SK-N-SH (cell line): ENCODE results near the gene ANXA7. TPM values are rescaled to one million over a fixed set of nuclear protein-coding genes. Genes with fewer than 3 reads are reported as not detected.

Source experiments
- CTCF ChIA-PET: fragments of 300-600, 350-600 bp; formaldehyde crosslinking; extraction: SDS; loops from one replicate; lab custom pipeline; 2021; lab: Yijun Ruan, JAX
- POLR2A ChIA-PET: fragments of 350-600 bp; sonication (Branson Sonifier 250); formaldehyde crosslinking; extraction: SDS; loops from one replicate; lab custom pipeline; 2020; ENCODE audit warnings: antibody characterized with exemption, inconsistent platforms; lab: Yijun Ruan, JAX
- DNase-seq: peaks from one replicate; pipeline ENCODE4 v3.0.0; 2012
- H2AFZ ChIP-seq: fragments of 200-600 bp; sonication (generic); 2 replicates; pipeline ENCODE4 v1.8.1; 2016; ENCODE audit warnings: antibody characterized with exemption, mild to moderate bottlenecking, low read depth
- H3F3A ChIP-seq: fragments of 200-600 bp; sonication (generic); replicated peaks from 2 replicates; pipeline ENCODE3; 2016; ENCODE audit warnings: antibody characterized with exemption, mild to moderate bottlenecking; ENCODE audit not compliant: insufficient read depth
- H3K27ac ChIP-seq, 2 experiments: fragments of 200-500 bp in 1 of 2; fragments of 200-600 bp in 1 of 2; sonication (Bioruptor generic) in 1 of 2; sonication (generic), shearing (Covaris generic) in 1 of 2; 2 replicates each; pipeline versions ENCODE4 v1.5.1 to v1.6.1; 2014 to 2016; ENCODE audit warnings: low read depth in 2 of 2, inconsistent platforms in 1 of 2, low read length in 1 of 2, mild to moderate bottlenecking in 1 of 2, mixed read lengths in 1 of 2
- H3K27me3 ChIP-seq: fragments of 200-600 bp; sonication (generic), shearing (Covaris generic); 2 replicates; pipeline ENCODE4 v1.6.1; 2016; ENCODE audit warnings: mixed run types; ENCODE audit not compliant: insufficient read depth
- H3K36me3 ChIP-seq, 2 experiments: fragments of 200-500 bp in 1 of 2; fragments of 200-600 bp in 1 of 2; sonication (Bioruptor generic) in 1 of 2; sonication (generic) in 1 of 2; replicated peaks in 1 of 2; 2 replicates each; pipeline versions ENCODE3 to v1.5.1; 2014 to 2016; ENCODE audit warnings: low read length in 1 of 2, mild to moderate bottlenecking in 1 of 2; ENCODE audit not compliant: insufficient read depth in 2 of 2, control insufficient read depth in 1 of 2
- H3K4me1 ChIP-seq, 2 experiments: fragments of 200-500 bp in 1 of 2; fragments of 200-600 bp in 1 of 2; sonication (Bioruptor generic) in 1 of 2; sonication (generic), shearing (Covaris generic) in 1 of 2; 2 replicates each; pipeline versions ENCODE4 v1.5.1 to v1.6.1; 2014 to 2016; ENCODE audit warnings: low read depth in 1 of 2, low read length in 1 of 2, mixed run types in 1 of 2; ENCODE audit not compliant: insufficient read depth in 2 of 2, control insufficient read depth in 1 of 2
- H3K4me2 ChIP-seq: fragments of 200-600 bp; sonication (generic), shearing (Covaris generic); 2 replicates; pipeline ENCODE4 v1.6.1; 2017; ENCODE audit warnings: mixed run types
- H3K4me3 ChIP-seq, 2 experiments: fragments of 200-500 bp in 1 of 2; fragments of 200-600 bp in 1 of 2; sonication (Bioruptor generic) in 1 of 2; sonication (generic), shearing (Covaris generic) in 1 of 2; 2 replicates each; pipeline versions ENCODE4 v1.5.1 to v1.8.1; 2014 to 2016; ENCODE audit warnings: low read depth in 2 of 2, inconsistent platforms in 1 of 2, low read length in 1 of 2, mild to moderate bottlenecking in 1 of 2, mixed read lengths in 1 of 2, moderate library complexity in 1 of 2
- H3K79me2 ChIP-seq: fragments of 200-600 bp; sonication (generic); 2 replicates; pipeline ENCODE4 v1.8.1; 2017; ENCODE audit warnings: mild to moderate bottlenecking; ENCODE audit not compliant: insufficient read depth
- H3K9ac ChIP-seq: fragments of 200-600 bp; sonication (generic); 2 replicates; pipeline ENCODE4 v1.6.1; 2017; ENCODE audit warnings: mixed run types
- H3K9me2 ChIP-seq: fragments of 200-600 bp; sonication (generic); 2 replicates; pipeline ENCODE4 v1.6.1; 2017; ENCODE audit warnings: mixed run types
- H3K9me3 ChIP-seq: fragments of 200-600 bp; sonication (generic); 2 replicates; pipeline ENCODE4 v1.6.1; 2017; ENCODE audit warnings: mixed run types, mild to moderate bottlenecking, moderate library complexity
- H4K20me1 ChIP-seq: fragments of 200-600 bp; sonication (generic); 2 replicates; pipeline ENCODE4 v1.6.1; 2017; ENCODE audit warnings: mild to moderate bottlenecking, mixed run types; ENCODE audit not compliant: insufficient read depth
- CHD2 ChIP-seq: fragments of 150-350 bp; IDR thresholded peaks from 2 replicates; pipeline ENCODE4 v1.6.1; 2018; ENCODE audit warnings: low read length; ENCODE audit not compliant: partially characterized antibody
- ELF1 ChIP-seq: IDR thresholded peaks from 2 replicates; pipeline ENCODE4 v1.4.0; 2012
- EP300 ChIP-seq, 2 experiments: IDR thresholded peaks; 2 replicates each; pipeline versions ENCODE4 v1.4.0 to v1.6.1; 2012; ENCODE audit warnings: borderline replicate concordance in 1 of 2, low read depth in 1 of 2, low read length in 1 of 2
- FOSL2 ChIP-seq: IDR thresholded peaks from 2 replicates; pipeline ENCODE4 v1.4.0; 2012; ENCODE audit warnings: low read depth, mild to moderate bottlenecking, moderate library complexity, borderline replicate concordance
- FOXJ3 ChIP-seq: sonication (generic); formaldehyde crosslinking; IDR thresholded peaks from 2 replicates; pipeline ENCODE4 v1.5.1; 2020; ENCODE audit warnings: mild to moderate bottlenecking, missing genetic modification reagents
- FOXM1 ChIP-seq: IDR thresholded peaks from 2 replicates; pipeline ENCODE4 v1.4.0; 2012; ENCODE audit warnings: low read depth, mild to moderate bottlenecking
- GABPA ChIP-seq: IDR thresholded peaks from 2 replicates; pipeline ENCODE4 v1.4.0; 2012; ENCODE audit warnings: low read depth, mild to moderate bottlenecking
- GATA2 ChIP-seq: sonication (generic); formaldehyde crosslinking; IDR thresholded peaks from 2 replicates; pipeline ENCODE4 v1.5.0; 2020; ENCODE audit warnings: mild to moderate bottlenecking, missing genetic modification reagents
- IRF3 ChIP-seq: fragments of 150-350 bp; IDR thresholded peaks from 2 replicates; pipeline ENCODE4 v1.6.1; 2016; ENCODE audit warnings: mild to moderate bottlenecking, low read depth, low read length
- JUND ChIP-seq: IDR thresholded peaks from 2 replicates; pipeline ENCODE4 v1.4.0; 2012
- MEF2A ChIP-seq: IDR thresholded peaks from 2 replicates; pipeline ENCODE4 v1.4.0; 2012; ENCODE audit warnings: low read depth, borderline replicate concordance
- MXI1 ChIP-seq: IDR thresholded peaks from 2 replicates; pipeline ENCODE4 v1.6.1; 2012; ENCODE audit warnings: mild to moderate bottlenecking, low read depth, low read length, improper control_type of control experiment
- NRF1 ChIP-seq: IDR thresholded peaks from 2 replicates; pipeline ENCODE4 v1.6.1; 2012; ENCODE audit warnings: low read depth, mild to moderate bottlenecking, low read length
- PBX3 ChIP-seq: IDR thresholded peaks from 2 replicates; pipeline ENCODE4; 2012
- POLR2AphosphoS5 ChIP-seq: IDR thresholded peaks from 2 replicates; pipeline ENCODE4 v1.6.1; 2012; ENCODE audit warnings: low read depth, low read length
- REST ChIP-seq: IDR thresholded peaks from 2 replicates; pipeline ENCODE4 v1.6.1; 2012; ENCODE audit warnings: mild to moderate bottlenecking, low read depth, low read length, moderate library complexity
- RFX5 ChIP-seq: IDR thresholded peaks from 2 replicates; pipeline ENCODE4 v1.6.1; 2012; ENCODE audit warnings: mild to moderate bottlenecking, improper control_type of control experiment, low read length
- SMC3 ChIP-seq: IDR thresholded peaks from 2 replicates; pipeline ENCODE4 v1.6.1; 2012; ENCODE audit warnings: low read depth, low read length, improper control_type of control experiment
- TEAD4 ChIP-seq: IDR thresholded peaks from 2 replicates; pipeline ENCODE4 v1.4.0; 2012; ENCODE audit warnings: mild to moderate bottlenecking, borderline replicate concordance; ENCODE audit not compliant: insufficient read depth
- USF1 ChIP-seq: IDR thresholded peaks from 2 replicates; pipeline ENCODE4 v1.4.0; 2012; ENCODE audit warnings: low read depth, borderline replicate concordance
- ZBTB33 ChIP-seq: IDR thresholded peaks from 2 replicates; pipeline ENCODE4 v1.4.0; 2012; ENCODE audit warnings: low read depth, borderline replicate concordance
- WGBS: methylation state at CpG from one replicate; pipeline ENCODE4 v1.1.6; 2017; ENCODE audit warnings: low lambda C conversion rate; 5-methylcytosine and 5-hydroxymethylcytosine counted together
- polyA plus RNA-seq, 3 experiments: library from polyadenylated mRNA; depleted of rRNA; stranded (reverse); fragments of >200 nt; gene quantifications; 2 replicates each; pipeline ENCODE4 v1.2.3, GENCODE V29; 2012

ANXA7 gene
- polyA plus RNA-seq, 1 of the 3 experiments (the other 2 are of a cell fraction), result 65.7 TPM

DNA sequence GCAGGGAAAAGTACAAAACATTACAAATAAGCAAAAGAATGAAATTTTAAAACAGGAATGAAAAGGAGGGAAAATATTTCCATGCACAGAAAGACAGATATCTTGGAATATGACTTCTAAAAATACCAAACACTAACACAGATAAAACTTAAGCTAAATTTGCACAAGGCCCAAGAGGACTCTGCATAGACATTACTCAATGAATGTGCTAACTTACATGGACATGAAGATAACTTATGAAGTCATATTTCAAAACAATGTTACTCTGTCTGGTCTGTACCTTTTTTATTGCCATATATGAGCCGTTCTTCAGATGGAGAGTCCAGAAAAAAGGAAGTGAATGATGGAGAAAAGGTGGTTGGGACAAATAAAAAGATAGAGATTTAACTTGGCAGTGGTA lies 34.5 kb upstream of the ANXA7 start:
- no peaks in the 10 kb centered on the region for H3F3A ChIP-seq
- H3K4me3 ChIP-seq, result no peak overlapping the region
- no peak overlapping the region for H3K4me2 ChIP-seq
- H3K27me3 ChIP-seq, result no peaks in the 10 kb centered on the region
- TF ChIP-seq FOXM1 (no peak), FOSL2 (no peak), ZBTB33 (no peak), POLR2AphosphoS5 (no peak), JUND (no peak), USF1 (no peak), IRF3 (no peak), FOXJ3 (CRISPR knock-in tag) (no peak)
- TF ChIP-seq, all 33 proteins: peak for 0
- Histone ChIP-seq H3K9ac (no peak overlapping the region), H2AFZ (no peak overlapping the region), H3K4me1 (0 out of 4 replicates have a peak, but pooled peaks cover 0 to 2% of the 10 kb centered on the region in 2 experiments), H3K27ac (no peak overlapping the region), H3K9me3 (0 out of 2 replicates have a peak, but pooled peaks cover 4% of the 10 kb centered on the region), H4K20me1 (no peaks in the 10 kb centered on the region), H3K36me3 (peaks cover 38 to 62% of the 10 kb centered on the region in 2 experiments), H3K79me2 (no peaks in the 10 kb centered on the region), H3K9me2 (no peaks in the 10 kb centered on the region)
- ChIA-PET CTCF (no interaction called here), POLR2A (interaction anchor here (1.2 kb wide), 1 partner anchor 48 kb away, joined by 3 read pairs; the partner anchor contains the start of gene PPP3CB)
- no peak for DNase-seq
- 97% methylated on average over 1 of the region's 1 CpG for WGBS

GRCh38 chr10:73446926-73447325 lies 33.1 kb upstream of the ANXA7 start:
- no peaks in the 10 kb centered on the region for H3K9me2 ChIP-seq
- 0 out of 4 replicates have a peak, but pooled peaks cover 0 to 4% of the 10 kb centered on the region in 2 experiments for H3K4me1 ChIP-seq
- no peak overlapping the region for H2AFZ ChIP-seq
- H3K27me3 ChIP-seq, result no peaks in the 10 kb centered on the region
- no peak for DNase-seq
- no peaks in the 10 kb centered on the region for H4K20me1 ChIP-seq
- 0 out of 2 replicates have a peak, but pooled peaks cover 4% of the 10 kb centered on the region for H3K9me3 ChIP-seq
- H3K27ac ChIP-seq, result no peak overlapping the region
- peaks cover 38 to 56% of the 10 kb centered on the region in 2 experiments for H3K36me3 ChIP-seq
- CTCF ChIA-PET, result no interaction called here
- no peaks in the 10 kb centered on the region for H3K79me2 ChIP-seq
- H3K9ac ChIP-seq, result no peak overlapping the region
- H3K4me3 ChIP-seq, result no peak overlapping the region
- POLR2A ChIA-PET, result no interaction called here
- no peaks in the 10 kb centered on the region for H3F3A ChIP-seq
- H3K4me2 ChIP-seq, result no peak overlapping the region
- TF ChIP-seq FOXJ3 (CRISPR knock-in tag) (no peak), SMC3 (no peak), RFX5 (no peak), MEF2A (no peak), REST (no peak), CHD2 (no peak), EP300 (IDR thresholded peaks at IDR 0.05; ENCODE audit: borderline replicate concordance in 1 of 2, low read depth in 1 of 2, low read length in 1 of 2) (no peak), ELF1 (no peak), GATA2 (CRISPR knock-in tag) (no peak), PBX3 (no peak), FOSL2 (no peak), NRF1 (no peak), GABPA (no peak), TEAD4 (no peak), JUND (no peak), MXI1 (no peak)
